GM12878 (cell line): Measurements from ENCODE around the gene TRIM63. TPM values are rescaled to one million over a fixed set of nuclear protein-coding genes. Genes with fewer than 3 reads are reported as not detected.

Experiments used
- ATF2 ChIP-seq: IDR thresholded peaks from 2 replicates; pipeline ENCODE4 v1.6.1; 2012; ENCODE audit warnings: low read length, inconsistent platforms
- CEBPB ChIP-seq, 2 experiments: fragments of 150-350 bp in 1 of 2; IDR thresholded peaks; 2 replicates each; pipeline ENCODE4 v1.6.1; 2012 to 2014; ENCODE audit warnings: low read depth in 2 of 2, low read length in 2 of 2, borderline replicate concordance in 1 of 2, inconsistent platforms in 1 of 2
- E2F8 ChIP-seq: fragments of 450-650 bp; IDR thresholded peaks from 2 replicates; pipeline ENCODE4 v1.6.1; 2018; ENCODE audit warnings: mild to moderate bottlenecking, low read depth, moderate library complexity; ENCODE audit not compliant: partially characterized antibody
- POLR2AphosphoS5 ChIP-seq: IDR thresholded peaks from 2 replicates; pipeline ENCODE4 v1.6.1; 2011; ENCODE audit warnings: mild to moderate bottlenecking, low read length, inconsistent platforms
- RELB ChIP-seq: fragments of 450-650 bp; IDR thresholded peaks from 2 replicates; pipeline ENCODE4 v1.6.1; 2017; ENCODE audit warnings: low read depth, mild to moderate bottlenecking, moderate library complexity
- SIX5 ChIP-seq: IDR thresholded peaks from 2 replicates; pipeline ENCODE4 v1.6.1; 2011; ENCODE audit warnings: mild to moderate bottlenecking, low read depth, low read length, moderate library complexity; ENCODE audit not compliant: severe bottlenecking
- TCF3 ChIP-seq: IDR thresholded peaks from 2 replicates; pipeline ENCODE4 v1.6.1; 2012; ENCODE audit warnings: low read depth, mild to moderate bottlenecking, low read length, borderline replicate concordance; ENCODE audit not compliant: insufficient read depth
- ZNF207 ChIP-seq: fragments of 450-650 bp; IDR thresholded peaks from 2 replicates; pipeline ENCODE4 v1.6.1; 2014; ENCODE audit warnings: antibody characterized with exemption, mild to moderate bottlenecking, borderline replicate concordance
- ZNF592 ChIP-seq: fragments of 450-650 bp; IDR thresholded peaks from 2 replicates; pipeline ENCODE4 v1.6.1; 2017; ENCODE audit warnings: mild to moderate bottlenecking, moderate library complexity
- polyA plus RNA-seq, 11 experiments: library from polyadenylated mRNA; depleted of rRNA in 4 of 11; unstranded in 6 of 11; stranded (reverse) in 5 of 11; fragments of >200 nt; fragmentation: Nextera tagmentation in 4 of 11; fragmentation: Illumina TruSeq in 1 of 11; extraction: Ambion mirVana in 4 of 11; extraction: Trizol in 1 of 11; gene quantifications; 1 replicate in 1 of 11; 2 replicates in 10 of 11; pipeline versions ENCODE4 v1.2.1 to v1.2.3, GENCODE V29; 2011 to 2016; ENCODE audit warnings: inconsistent platforms in 2 of 11, missing spikeins in 2 of 11, low read depth in 1 of 11
- total RNA-seq, 4 experiments: library from RNA; depleted of rRNA in 3 of 4; stranded (reverse); fragments of >200 nt in 3 of 4; fragmentation: Illumina TruSeq in 1 of 4; extraction: Trizol in 1 of 4; gene quantifications; 2 replicates each; pipeline versions ENCODE4 v1.2.1 to v1.2.3, GENCODE V29; 2013 to 2021

The TRIM63 gene
- total and polyA plus RNA-seq, 10 of the 15 experiments (the other 5 are each of a cell fraction or from before 2014, with no cell fraction given) = not detected

- TF ChIP-seq ATF2 (no peak), ZNF592 (no peak), SIX5 (no peak), ZNF207 (no peak), CEBPB (IDR thresholded peaks at IDR 0.05; ENCODE audit: borderline replicate concordance in 1 of 2, low read depth in 2 of 2, low read length in 2 of 2) (no peak), POLR2AphosphoS5 (no peak), TCF3 (no peak), E2F8 (no peak), RELB (no peak)
These were observed 46.9 kb upstream of the TRIM63 start (continued) for GRCh38 chr1:26114165-26114927.
